GM12891 (cell line): ENCODE data around the gene DTNBP1.

Experiments used
- POLR2A ChIP-seq: IDR thresholded peaks from 2 replicates; pipeline ENCODE4 v1.6.1; 2011; ENCODE audit warnings: low read depth, low read length, control low read depth
- POLR2AphosphoS5 ChIP-seq: IDR thresholded peaks from 2 replicates; pipeline ENCODE4 v1.6.1; 2011; ENCODE audit warnings: low read depth, low read length, control low read depth

DNA sequence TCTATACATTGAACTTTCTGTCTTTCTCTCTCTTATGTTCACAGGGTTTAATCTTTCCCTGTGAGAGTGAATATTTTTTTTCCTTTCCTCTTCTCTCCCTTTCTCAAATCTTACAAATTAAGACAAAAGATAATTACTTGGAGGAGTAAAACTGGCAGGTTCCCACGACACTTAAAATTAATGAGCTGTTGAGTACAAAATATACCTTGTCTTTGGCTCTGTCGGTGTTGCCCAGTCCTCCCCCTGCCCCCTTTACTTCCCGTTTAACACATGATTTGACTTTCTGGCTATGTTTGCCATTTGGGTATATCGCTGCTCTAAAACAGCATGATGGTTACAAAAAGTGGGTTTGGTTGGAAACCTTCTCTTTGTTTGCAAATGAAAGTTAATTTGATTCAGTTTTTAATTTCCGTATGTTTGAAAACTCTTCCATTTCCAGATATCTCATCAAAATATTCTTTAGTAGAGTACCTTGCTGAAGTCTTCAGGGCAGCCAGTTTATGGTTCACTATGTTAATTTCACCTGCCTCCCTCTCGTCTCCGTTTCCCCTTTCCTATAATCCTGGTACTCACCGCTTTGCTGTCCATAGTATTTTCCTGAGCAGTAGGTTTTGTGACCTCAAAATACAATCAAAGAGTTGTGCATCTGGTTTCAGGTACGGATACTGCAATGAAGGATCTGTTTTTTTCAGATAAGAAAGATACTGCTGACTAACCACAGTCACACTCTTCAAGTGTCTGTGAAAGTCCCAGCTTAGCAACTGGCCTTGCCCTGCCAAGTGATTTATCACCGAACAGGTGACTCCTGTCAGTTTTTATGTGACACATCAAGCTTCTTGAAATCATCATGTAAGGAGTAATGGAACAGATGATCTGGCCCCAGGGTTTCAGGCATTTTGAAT is 181.2 kb downstream of the DTNBP1 start:
- no peak for TF ChIP-seq POLR2A
- TF ChIP-seq POLR2AphosphoS5: no peak
